RWPE2 (cell line): ENCODE data around the gene KCNA3.

Experiments
- ATAC-seq: fragments of 200-7000 bp; cut with Tn5 transposase; 3 replicates; pipeline ENCODE4 v1.9.1; 2021; ENCODE audit warnings: low read depth
- DNase-seq: peaks from one replicate; pipeline ENCODE4 v3.0.0-alpha.2; 2020; ENCODE audit warnings: low spot score
- H3K27ac ChIP-seq: fragments of 450-650 bp; 2 replicates; pipeline ENCODE4 v1.5.1; 2017; ENCODE audit warnings: mild to moderate bottlenecking; ENCODE audit not compliant: poor library complexity, severe bottlenecking
- H3K27me3 ChIP-seq: fragments of 250-450 bp; sonication (Bioruptor Pico); 2 replicates; pipeline ENCODE4 v1.5.1; 2021; ENCODE audit warnings: mild to moderate bottlenecking, moderate library complexity; ENCODE audit not compliant: insufficient read depth, poor library complexity, severe bottlenecking
- H3K36me3 ChIP-seq: fragments of 250-450 bp; sonication (Bioruptor Pico); 2 replicates; pipeline ENCODE4 v1.5.1; 2020; ENCODE audit warnings: low read depth, mild to moderate bottlenecking, moderate library complexity
- H3K4me1 ChIP-seq: fragments of 250-450 bp; sonication (Bioruptor Pico); 2 replicates; pipeline ENCODE4 v1.5.1; 2021; ENCODE audit warnings: mild to moderate bottlenecking, moderate library complexity; ENCODE audit not compliant: insufficient read depth, poor library complexity, severe bottlenecking
- H3K4me3 ChIP-seq: fragments of 250-450 bp; sonication (Bioruptor Pico); 2 replicates; pipeline ENCODE4 v1.5.1; 2021; ENCODE audit warnings: mild to moderate bottlenecking, moderate library complexity; ENCODE audit not compliant: severe bottlenecking
- H3K9me3 ChIP-seq: fragments of 250-450 bp; sonication (Bioruptor Pico); 2 replicates; pipeline ENCODE4 v1.5.1; 2021; ENCODE audit warnings: mild to moderate bottlenecking, moderate library complexity; ENCODE audit not compliant: severe bottlenecking
- TF ChIP-seq, protein P1 (sequence below): fragments of 450-650 bp; IDR thresholded peaks from one replicate; pipeline ENCODE4 v1.5.1; 2017; ENCODE audit warnings: mild to moderate bottlenecking, moderate library complexity; ENCODE audit not compliant: poor library complexity, severe bottlenecking

Gene KCNA3

DNA sequence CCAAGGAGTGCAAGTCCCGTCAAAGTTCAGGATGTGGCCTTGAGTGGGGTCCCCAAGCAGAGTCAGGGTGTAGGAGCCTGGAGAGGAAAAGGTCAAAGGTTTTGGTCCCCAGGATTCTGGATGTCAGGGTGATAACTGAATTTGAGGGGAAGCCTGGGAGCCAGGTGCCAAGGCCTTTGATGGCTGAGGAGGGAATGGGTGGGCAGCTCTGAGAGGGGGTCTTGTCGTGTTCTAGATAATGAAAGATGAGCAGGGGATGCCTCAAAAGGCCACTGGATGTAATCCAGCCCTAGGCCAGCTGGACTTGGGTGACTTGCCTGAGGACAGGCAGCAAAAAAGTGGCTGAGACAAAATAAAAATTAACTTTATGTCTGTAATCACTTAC, 41.1 kb downstream of the KCNA3 start:
- Histone ChIP-seq H3K36me3 (no peaks in the 10 kb centered on the region), H3K27ac (no peak overlapping the region), H3K4me3 (no peak overlapping the region), H3K9me3 (no peaks in the 10 kb centered on the region), H3K27me3 (no peaks in the 10 kb centered on the region), H3K4me1 (no peaks in the 10 kb centered on the region)
- no peak for DNase-seq
- TF ChIP-seq, protein P1, sequence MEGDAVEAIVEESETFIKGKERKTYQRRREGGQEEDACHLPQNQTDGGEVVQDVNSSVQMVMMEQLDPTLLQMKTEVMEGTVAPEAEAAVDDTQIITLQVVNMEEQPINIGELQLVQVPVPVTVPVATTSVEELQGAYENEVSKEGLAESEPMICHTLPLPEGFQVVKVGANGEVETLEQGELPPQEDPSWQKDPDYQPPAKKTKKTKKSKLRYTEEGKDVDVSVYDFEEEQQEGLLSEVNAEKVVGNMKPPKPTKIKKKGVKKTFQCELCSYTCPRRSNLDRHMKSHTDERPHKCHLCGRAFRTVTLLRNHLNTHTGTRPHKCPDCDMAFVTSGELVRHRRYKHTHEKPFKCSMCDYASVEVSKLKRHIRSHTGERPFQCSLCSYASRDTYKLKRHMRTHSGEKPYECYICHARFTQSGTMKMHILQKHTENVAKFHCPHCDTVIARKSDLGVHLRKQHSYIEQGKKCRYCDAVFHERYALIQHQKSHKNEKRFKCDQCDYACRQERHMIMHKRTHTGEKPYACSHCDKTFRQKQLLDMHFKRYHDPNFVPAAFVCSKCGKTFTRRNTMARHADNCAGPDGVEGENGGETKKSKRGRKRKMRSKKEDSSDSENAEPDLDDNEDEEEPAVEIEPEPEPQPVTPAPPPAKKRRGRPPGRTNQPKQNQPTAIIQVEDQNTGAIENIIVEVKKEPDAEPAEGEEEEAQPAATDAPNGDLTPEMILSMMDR: no peak
- ATAC-seq: no peak

DNA sequence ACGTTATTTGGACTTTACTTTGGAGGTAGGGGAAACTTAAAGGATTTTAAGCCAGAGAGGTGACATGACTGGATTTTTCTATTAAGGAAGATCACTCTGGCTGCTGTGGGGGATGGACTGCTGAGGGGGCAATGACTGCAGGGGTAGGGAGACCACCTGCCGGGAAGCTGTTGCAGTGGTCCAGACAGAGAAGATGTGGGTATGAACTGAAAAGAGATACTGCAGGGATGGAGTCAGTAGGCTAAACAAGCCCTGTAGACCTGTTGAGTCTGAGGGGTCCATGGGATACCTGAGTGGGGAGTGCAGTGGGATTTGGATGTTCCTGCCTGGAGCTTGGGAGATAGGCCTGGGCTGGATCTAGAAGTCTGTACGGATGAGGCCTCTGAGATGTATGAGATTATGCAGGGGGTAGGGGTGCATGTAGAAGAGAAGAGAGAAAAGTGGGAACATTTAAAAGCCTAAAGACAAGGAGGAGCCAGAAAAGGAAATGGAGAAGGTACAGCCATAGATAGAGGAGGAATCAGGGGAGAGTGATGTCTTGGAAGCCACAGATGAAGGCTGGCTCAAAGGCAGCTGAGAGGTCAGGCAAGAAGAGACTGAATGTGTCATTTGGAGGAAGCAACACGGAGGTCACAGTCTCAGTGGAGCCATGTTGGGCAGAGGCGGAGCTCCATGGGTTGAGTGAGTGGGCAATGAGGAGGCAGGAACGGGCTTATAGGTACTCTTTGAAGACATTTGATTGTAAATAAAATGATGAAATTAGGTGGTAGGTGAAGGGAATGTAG, 42.7 kb downstream of the KCNA3 start:
- Histone ChIP-seq H3K27ac (no peak overlapping the region), H3K9me3 (no peaks in the 10 kb centered on the region), H3K27me3 (no peaks in the 10 kb centered on the region), H3K36me3 (no peaks in the 10 kb centered on the region), H3K4me1 (no peaks in the 10 kb centered on the region), H3K4me3 (no peak overlapping the region)
- DNase-seq (no peak), ATAC-seq (no peak)
- TF ChIP-seq, protein P1: no peak

- H3K36me3 ChIP-seq: no peaks in the 10 kb centered on the region
- no peak overlapping the region for H3K4me3 ChIP-seq
- H3K27me3 ChIP-seq: peaks cover under 1% of the 10 kb centered on the region
- no peaks in the 10 kb centered on the region for H3K4me1 ChIP-seq
- H3K27ac ChIP-seq: no peak overlapping the region
- DNase-seq (no peak), ATAC-seq (peak; percentile 83)
- TF ChIP-seq, protein P1: peak; percentile 78
- no peaks in the 10 kb centered on the region for H3K9me3 ChIP-seq
These were observed 43.7 kb downstream of the KCNA3 start for GRCh38 chr1:110630839-110631663.

DNA sequence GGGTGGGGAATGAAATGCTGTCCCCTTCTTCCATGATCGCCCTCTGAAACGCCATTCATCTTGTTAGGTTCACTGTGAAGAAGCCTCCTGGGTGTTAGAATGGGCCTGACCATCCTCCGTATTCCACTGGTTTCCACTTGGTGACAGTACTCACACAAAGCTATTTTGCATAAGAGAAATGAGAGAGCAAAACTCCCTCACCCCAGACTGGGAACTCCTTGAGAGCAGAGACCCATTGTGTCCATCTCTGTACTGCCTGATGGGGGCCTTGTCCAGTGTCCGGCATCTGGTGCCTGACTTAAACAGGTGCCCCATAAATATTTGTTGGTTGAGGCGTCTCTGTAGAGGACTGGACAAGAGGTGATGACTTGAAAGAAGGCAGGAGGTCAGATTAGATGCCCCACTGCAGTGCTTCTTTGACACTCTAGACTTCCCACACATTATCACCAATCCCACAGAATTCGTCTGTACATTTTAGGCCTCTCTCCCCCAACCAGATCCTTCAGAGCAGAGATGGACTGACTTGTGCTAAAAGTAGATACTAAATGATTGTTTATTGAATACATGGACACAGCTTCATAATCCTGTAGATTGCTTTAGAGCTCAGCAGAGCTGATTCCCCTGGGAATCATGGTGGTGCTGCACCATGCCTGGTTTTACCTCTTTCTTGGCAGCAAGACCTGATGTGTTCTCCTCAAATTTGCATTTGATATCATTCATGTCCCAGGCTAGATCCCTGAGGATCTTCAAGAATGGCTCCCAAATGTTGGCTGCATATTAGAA, 46.2 kb downstream of the KCNA3 start:
- Histone ChIP-seq H3K4me3 (no peak overlapping the region), H3K27ac (no peak overlapping the region), H3K4me1 (no peaks in the 10 kb centered on the region), H3K9me3 (no peaks in the 10 kb centered on the region), H3K36me3 (no peaks in the 10 kb centered on the region), H3K27me3 (peaks cover 6% of the 10 kb centered on the region)
- TF ChIP-seq, protein P1: no peak
- ATAC-seq: no peak
- no peak for DNase-seq
